Natural killer cell (primary cell): Measurements from ENCODE around the gene RCOR2. TPM values are rescaled to one million over a fixed set of nuclear protein-coding genes. Genes with fewer than 3 reads are reported as not detected.
A peak's percentile ranks its signal among the peaks of the same experiment; 100 is the strongest.

Experiments
- ATAC-seq, 3 donors: fragments of 150-1000 bp in 2 of 3; fragments of 200-7000 bp in 1 of 3; cut with Tn5 transposase; 1 replicate in 1 of 3; 2 replicates in 2 of 3; pipeline ENCODE4 v1.10.0; 2021; ENCODE audit warnings: mild to moderate bottlenecking in 2 of 3, moderate library complexity in 2 of 3
- DNase-seq, 2 donors: peaks; one replicate each; pipeline versions ENCODE4 v3.0.0 to v3.0.0-alpha.2; 2013 to 2021; ENCODE audit warnings: mixed read lengths in 1 of 2
- H3K27ac ChIP-seq: one replicate; pipeline ENCODE4 v1.5.1; 2013; ENCODE audit warnings: mild to moderate bottlenecking, low read length
- H3K27me3 ChIP-seq: one replicate; pipeline ENCODE4 v1.6.1; 2013; ENCODE audit warnings: low read length; ENCODE audit not compliant: control insufficient read depth, insufficient read depth
- H3K36me3 ChIP-seq: one replicate; pipeline ENCODE4 v1.6.1; 2013; ENCODE audit warnings: low read length; ENCODE audit not compliant: control insufficient read depth, insufficient read depth
- H3K4me1 ChIP-seq: one replicate; pipeline ENCODE4 v1.6.1; 2013; ENCODE audit warnings: low read length; ENCODE audit not compliant: control insufficient read depth, insufficient read depth
- H3K4me3 ChIP-seq: one replicate; pipeline ENCODE4 v1.5.1; 2013; ENCODE audit warnings: low read length
- H3K9me3 ChIP-seq: one replicate; pipeline ENCODE4 v1.6.1; 2013; ENCODE audit warnings: low read length; ENCODE audit not compliant: control insufficient read depth, insufficient read depth
- H3K27ac Mint-ChIP-seq, 2 donors: one replicate each; pipeline ENCODE4 v1.8.0; 2022; ENCODE audit warnings: mild to moderate bottlenecking in 2 of 2, mixed read lengths in 2 of 2, moderate library complexity in 1 of 2
- H3K27me3 Mint-ChIP-seq, 2 donors: one replicate each; pipeline ENCODE4 v1.8.0; 2022; ENCODE audit warnings: low read depth in 2 of 2, mixed read lengths in 2 of 2
- H3K36me3 Mint-ChIP-seq: one replicate; pipeline ENCODE4 v1.8.0; 2022; ENCODE audit warnings: mixed read lengths
- H3K4me1 Mint-ChIP-seq, 2 donors: one replicate each; pipeline ENCODE4 v1.8.0; 2022; ENCODE audit warnings: mixed read lengths in 2 of 2
- H3K4me3 Mint-ChIP-seq: one replicate; pipeline ENCODE4 v1.8.0; 2022; ENCODE audit warnings: mild to moderate bottlenecking, moderate library complexity, mixed read lengths
- H3K9me3 Mint-ChIP-seq, 2 donors: one replicate each; pipeline ENCODE4 v1.8.0; 2022; ENCODE audit warnings: mixed read lengths in 2 of 2
- WGBS: methylation state at CpG from one replicate; pipeline ENCODE4 v1.1.7; 2013; ENCODE audit warnings: missing lambda C conversion rate; ENCODE audit not compliant: insufficient coverage; 5-methylcytosine and 5-hydroxymethylcytosine counted together
- intact Hi-C: fragments of 100-400 bp; cut with micrococcal nuclease; formaldehyde crosslinking; loops from one replicate; pipeline ENCODE4 v1.14.2; 2022
- total RNA-seq, 4 donors: library from RNA; stranded (reverse); fragments of 120-200 nt in 1 of 4; gene quantifications; one replicate each; pipeline versions ENCODE4 v1.2.3 to v1.2.4, GENCODE V29; 2013 to 2022
- TF ChIP-seq, protein P1 (sequence below): fragments of 200-600 bp; IDR thresholded peaks from one replicate; pipeline ENCODE4 v1.8.0; 2022; ENCODE audit warnings: antibody characterized with exemption

RCOR2 gene
- total RNA-seq, 3 donors from 2014 or later (not counting 1 experiment from before 2014, with no cell fraction given), result not detected

DNA sequence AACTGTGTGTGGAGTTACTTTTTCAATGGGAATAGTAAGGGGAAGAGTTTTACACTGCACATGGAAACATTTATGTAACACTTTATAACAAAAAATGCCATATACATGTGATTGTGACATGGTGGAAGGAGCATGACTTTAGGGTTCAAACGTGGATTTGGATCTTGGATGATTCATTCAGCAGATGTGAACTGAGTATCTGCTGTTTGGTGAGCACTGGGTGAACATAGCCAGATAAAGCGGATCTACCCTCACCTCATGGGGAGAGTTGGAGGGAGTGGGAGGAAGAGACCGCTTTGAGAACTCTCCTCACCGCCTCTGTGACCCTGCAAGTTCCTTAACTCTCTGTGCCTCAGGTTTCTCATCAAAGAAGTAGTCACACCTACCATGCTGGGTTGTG is 24.9 kb upstream of the RCOR2 start:
- H3K4me3 ChIP-seq, result no peak overlapping the region
- peaks cover 30 to 31% of the 10 kb centered on the region in 2 donors for H3K4me1 Mint-ChIP-seq
- no peaks in the 10 kb centered on the region for H3K27me3 Mint-ChIP-seq
- no peak for ATAC-seq
- TF ChIP-seq, protein P1, sequence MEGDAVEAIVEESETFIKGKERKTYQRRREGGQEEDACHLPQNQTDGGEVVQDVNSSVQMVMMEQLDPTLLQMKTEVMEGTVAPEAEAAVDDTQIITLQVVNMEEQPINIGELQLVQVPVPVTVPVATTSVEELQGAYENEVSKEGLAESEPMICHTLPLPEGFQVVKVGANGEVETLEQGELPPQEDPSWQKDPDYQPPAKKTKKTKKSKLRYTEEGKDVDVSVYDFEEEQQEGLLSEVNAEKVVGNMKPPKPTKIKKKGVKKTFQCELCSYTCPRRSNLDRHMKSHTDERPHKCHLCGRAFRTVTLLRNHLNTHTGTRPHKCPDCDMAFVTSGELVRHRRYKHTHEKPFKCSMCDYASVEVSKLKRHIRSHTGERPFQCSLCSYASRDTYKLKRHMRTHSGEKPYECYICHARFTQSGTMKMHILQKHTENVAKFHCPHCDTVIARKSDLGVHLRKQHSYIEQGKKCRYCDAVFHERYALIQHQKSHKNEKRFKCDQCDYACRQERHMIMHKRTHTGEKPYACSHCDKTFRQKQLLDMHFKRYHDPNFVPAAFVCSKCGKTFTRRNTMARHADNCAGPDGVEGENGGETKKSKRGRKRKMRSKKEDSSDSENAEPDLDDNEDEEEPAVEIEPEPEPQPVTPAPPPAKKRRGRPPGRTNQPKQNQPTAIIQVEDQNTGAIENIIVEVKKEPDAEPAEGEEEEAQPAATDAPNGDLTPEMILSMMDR, result no peak
- H3K36me3 ChIP-seq, result peaks cover 10% of the 10 kb centered on the region
- H3K36me3 Mint-ChIP-seq, result no peaks in the 10 kb centered on the region
- H3K4me1 ChIP-seq, result peaks cover 27% of the 10 kb centered on the region
- no peaks in the 10 kb centered on the region for H3K9me3 ChIP-seq
- intact Hi-C loops, result no loop called here
- H3K9me3 Mint-ChIP-seq, result no peaks in the 10 kb centered on the region
- DNase-seq, result no peak
- WGBS, result 86% methylated on average over 2 of the region's 4 CpGs
- H3K27ac Mint-ChIP-seq, result peak overlapping the region in 1 of 2 donors; percentile 71
- no peaks in the 10 kb centered on the region for H3K27me3 ChIP-seq
- H3K27ac ChIP-seq, result no peak overlapping the region
- H3K4me3 Mint-ChIP-seq, result no peak overlapping the region

DNA sequence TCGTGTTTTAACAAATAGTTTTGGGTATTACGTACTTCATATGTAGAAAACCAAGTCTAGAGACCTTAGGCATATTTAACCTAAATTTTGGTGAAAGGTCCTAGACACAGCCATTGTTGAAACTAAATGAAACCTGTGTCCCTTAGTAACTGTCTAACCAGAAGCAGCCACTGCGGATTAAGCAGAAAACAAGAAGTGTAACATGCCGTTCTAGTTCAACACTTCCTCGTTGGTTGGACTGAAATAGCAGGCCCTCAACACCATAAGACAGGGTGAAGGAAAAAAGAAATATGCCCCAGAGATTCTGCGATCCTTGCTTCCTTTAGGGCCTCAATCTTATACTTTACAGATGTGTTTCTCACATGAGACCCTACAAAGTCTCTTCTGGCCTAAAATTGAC is 23.8 kb upstream of the RCOR2 start:
- Histone ChIP-seq H3K4me3 (no peak overlapping the region), H3K4me1 (peaks cover 22% of the 10 kb centered on the region), H3K36me3 (no peaks in the 10 kb centered on the region), H3K27ac (peak overlapping the region; percentile 31), H3K27me3 (no peaks in the 10 kb centered on the region), H3K9me3 (no peaks in the 10 kb centered on the region)
- intact Hi-C loops, result no loop called here
- H3K4me1 Mint-ChIP-seq, result peaks cover 30 to 31% of the 10 kb centered on the region in 2 donors
- TF ChIP-seq, protein P1, result no peak
- peak overlapping the region; percentile 71 to 83 for H3K27ac Mint-ChIP-seq
- peak overlapping the region; percentile 89 for H3K4me3 Mint-ChIP-seq
- 51% methylated on average over 6 of the region's 6 CpGs for WGBS
- DNase-seq (no peak), ATAC-seq (no peak)
- H3K27me3 Mint-ChIP-seq, result no peaks in the 10 kb centered on the region
- no peaks in the 10 kb centered on the region for H3K36me3 Mint-ChIP-seq
- H3K9me3 Mint-ChIP-seq, result no peaks in the 10 kb centered on the region

DNA sequence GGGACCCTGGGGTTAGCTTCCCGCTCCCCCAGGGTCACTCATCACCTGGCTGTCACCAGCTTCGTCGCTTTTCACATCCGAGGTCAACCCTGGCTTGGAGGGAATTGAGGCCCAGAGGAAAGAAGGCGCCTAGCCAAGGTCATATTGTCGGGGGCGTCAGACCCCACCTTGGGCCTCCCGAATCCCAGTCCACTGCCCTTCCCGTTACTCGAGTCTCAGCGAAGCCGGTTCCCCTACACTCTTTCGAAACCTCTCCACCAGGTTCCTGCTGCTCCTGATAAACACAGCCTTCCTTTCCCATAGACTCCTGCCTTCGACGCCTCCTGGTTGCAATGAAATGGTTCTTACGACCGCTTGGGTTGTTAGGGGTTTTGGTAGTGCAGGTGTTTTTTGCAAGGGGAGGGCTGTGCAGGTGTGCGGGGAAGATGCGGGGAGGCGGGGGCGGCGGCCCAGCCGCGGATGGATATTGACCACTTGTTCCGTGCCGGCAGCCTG is 22.5 kb upstream of the RCOR2 start:
- 5% methylated on average over 26 of the region's 26 CpGs for WGBS
- H3K4me3 ChIP-seq, result peak overlapping the region; percentile 66
- H3K27ac Mint-ChIP-seq, result peak overlapping the region; percentile 83 to 91

More for the DNA sequence above, 22.5 kb upstream of the RCOR2 start:
- Histone ChIP-seq H3K27me3 (no peaks in the 10 kb centered on the region), H3K9me3 (no peaks in the 10 kb centered on the region), H3K27ac (peak overlapping the region; percentile 65), H3K4me1 (peaks cover 19% of the 10 kb centered on the region), H3K36me3 (no peaks in the 10 kb centered on the region)
- DNase-seq (no peak), ATAC-seq (no peak)
- Mint-ChIP-seq H3K36me3 (no peaks in the 10 kb centered on the region), H3K4me3 (peak overlapping the region; percentile 89), H3K4me1 (peaks cover 30 to 31% of the 10 kb centered on the region in 2 donors), H3K27me3 (no peaks in the 10 kb centered on the region), H3K9me3 (no peaks in the 10 kb centered on the region)
- intact Hi-C loops, result loop anchor here (2.0 to 5.0 kb wide), 3 partner anchors 51 to 101 kb away; partner anchors contain the start of gene MARK2
- TF ChIP-seq, protein P1, result no peak
